Glutamatergic neuron (in vitro differentiated cells): Measurements from ENCODE around the gene AGPS. TPM values are rescaled to one million over a fixed set of nuclear protein-coding genes. Genes with fewer than 3 reads are reported as not detected.

ENCODE experiments used
- DNase-seq: peaks from one replicate; pipeline ENCODE4 v3.0.0; 2022
- H3K27ac Mint-ChIP-seq: one replicate; pipeline ENCODE4 v1.8.0; 2020; ENCODE audit warnings: mild to moderate bottlenecking, mixed read lengths, inconsistent platforms; ENCODE audit not compliant: unreplicated experiment
- H3K27me3 Mint-ChIP-seq: one replicate; pipeline ENCODE4 v1.8.0; 2020; ENCODE audit warnings: mild to moderate bottlenecking, moderate library complexity, mixed read lengths, inconsistent platforms; ENCODE audit not compliant: unreplicated experiment
- H3K36me3 Mint-ChIP-seq: one replicate; pipeline ENCODE4 v1.8.0; 2020; ENCODE audit warnings: mild to moderate bottlenecking, mixed read lengths, inconsistent platforms; ENCODE audit not compliant: unreplicated experiment
- H3K4me1 Mint-ChIP-seq: one replicate; pipeline ENCODE4 v1.8.0; 2020; ENCODE audit warnings: mild to moderate bottlenecking, low read depth, mixed read lengths, inconsistent platforms; ENCODE audit not compliant: unreplicated experiment
- H3K4me3 Mint-ChIP-seq: one replicate; pipeline ENCODE4 v1.8.0; 2020; ENCODE audit warnings: mild to moderate bottlenecking, mixed read lengths, inconsistent platforms; ENCODE audit not compliant: unreplicated experiment
- H3K9me3 Mint-ChIP-seq: one replicate; pipeline ENCODE4 v1.8.0; 2020; ENCODE audit warnings: mild to moderate bottlenecking, moderate library complexity, mixed read lengths, inconsistent platforms; ENCODE audit not compliant: unreplicated experiment
- total RNA-seq: library from RNA; stranded (reverse); fragmentation: NEBNext Ultra II Directional; extraction: Animal tissue kit (Norgen Biotek cat#: 25700); gene quantifications from one replicate; pipeline ENCODE4 v1.2.1, GENCODE V29; 2021; ENCODE audit not compliant: unreplicated experiment
- TF ChIP-seq, protein P1 (sequence below): fragments of 200-600 bp; sonication (generic); IDR thresholded peaks from one replicate; pipeline ENCODE4 v1.5.0; 2021; ENCODE audit not compliant: partially characterized antibody, unreplicated experiment

Gene AGPS
- total RNA-seq, 1 donor from 2014 or later = 50.8 TPM

GRCh38 chr2:177393203-177393755 lies 706 bp downstream of the AGPS start:
- H3K9me3 Mint-ChIP-seq = peaks cover 7% of the 10 kb centered on the region
- no peaks in the 10 kb centered on the region for H3K36me3 Mint-ChIP-seq
- H3K27me3 Mint-ChIP-seq = peaks cover 3% of the 10 kb centered on the region
- H3K4me1 Mint-ChIP-seq = peaks cover 20% of the 10 kb centered on the region
- H3K27ac Mint-ChIP-seq = peak overlapping the region; percentile 67
- DNase-seq = no peak
- H3K4me3 Mint-ChIP-seq = peak overlapping the region; percentile 96
- TF ChIP-seq, protein P1, sequence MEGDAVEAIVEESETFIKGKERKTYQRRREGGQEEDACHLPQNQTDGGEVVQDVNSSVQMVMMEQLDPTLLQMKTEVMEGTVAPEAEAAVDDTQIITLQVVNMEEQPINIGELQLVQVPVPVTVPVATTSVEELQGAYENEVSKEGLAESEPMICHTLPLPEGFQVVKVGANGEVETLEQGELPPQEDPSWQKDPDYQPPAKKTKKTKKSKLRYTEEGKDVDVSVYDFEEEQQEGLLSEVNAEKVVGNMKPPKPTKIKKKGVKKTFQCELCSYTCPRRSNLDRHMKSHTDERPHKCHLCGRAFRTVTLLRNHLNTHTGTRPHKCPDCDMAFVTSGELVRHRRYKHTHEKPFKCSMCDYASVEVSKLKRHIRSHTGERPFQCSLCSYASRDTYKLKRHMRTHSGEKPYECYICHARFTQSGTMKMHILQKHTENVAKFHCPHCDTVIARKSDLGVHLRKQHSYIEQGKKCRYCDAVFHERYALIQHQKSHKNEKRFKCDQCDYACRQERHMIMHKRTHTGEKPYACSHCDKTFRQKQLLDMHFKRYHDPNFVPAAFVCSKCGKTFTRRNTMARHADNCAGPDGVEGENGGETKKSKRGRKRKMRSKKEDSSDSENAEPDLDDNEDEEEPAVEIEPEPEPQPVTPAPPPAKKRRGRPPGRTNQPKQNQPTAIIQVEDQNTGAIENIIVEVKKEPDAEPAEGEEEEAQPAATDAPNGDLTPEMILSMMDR = no peak

GRCh38 chr2:177393824-177394593 lies 1.4 kb downstream of the AGPS start:
- peaks cover 3% of the 10 kb centered on the region for H3K27me3 Mint-ChIP-seq
- TF ChIP-seq, protein P1 = no peak
- DNase-seq = no peak
- peak overlapping the region; percentile 96 for H3K4me3 Mint-ChIP-seq
- no peaks in the 10 kb centered on the region for H3K36me3 Mint-ChIP-seq
- no peak overlapping the region for H3K27ac Mint-ChIP-seq
- H3K9me3 Mint-ChIP-seq = peaks cover 7% of the 10 kb centered on the region
- peaks cover 21% of the 10 kb centered on the region for H3K4me1 Mint-ChIP-seq

- Mint-ChIP-seq H3K4me1 (peaks cover 21% of the 10 kb centered on the region), H3K27ac (no peak overlapping the region), H3K4me3 (peak overlapping the region; percentile 16), H3K27me3 (peaks cover 3% of the 10 kb centered on the region), H3K36me3 (no peaks in the 10 kb centered on the region), H3K9me3 (peaks cover 7% of the 10 kb centered on the region)
- TF ChIP-seq, protein P1 = no peak
- no peak for DNase-seq
Observed at GRCh38 chr2:177394594-177394973, 2.0 kb downstream of the AGPS start.

- TF ChIP-seq, protein P1 = no peak
- Mint-ChIP-seq H3K27ac (no peak overlapping the region), H3K4me1 (peaks cover 21% of the 10 kb centered on the region), H3K27me3 (peaks cover 3% of the 10 kb centered on the region), H3K36me3 (no peaks in the 10 kb centered on the region), H3K9me3 (peaks cover 7% of the 10 kb centered on the region), H3K4me3 (no peak overlapping the region)
- no peak for DNase-seq
Observed at GRCh38 chr2:177395351-177396065, 2.9 kb downstream of the AGPS start.
